Measurements from ENCODE around the gene SHB. TPM values are rescaled to one million over a fixed set of nuclear protein-coding genes. Genes with fewer than 3 reads are reported as not detected.

The SHB gene
- total RNA-seq, 1 donor from 2014 or later: 22.5 TPM

GRCh38 chr9:38018958-38019602 is 49.9 kb downstream of the SHB start:
- Mint-ChIP-seq H3K9me3 (ENCODE audit: low read depth) (no peaks in the 10 kb centered on the region), H3K4me1 (ENCODE audit: low read depth) (peaks cover 54% of the 10 kb centered on the region), H3K36me3 (ENCODE audit: insufficient read depth) (no peaks in the 10 kb centered on the region), H3K4me3 (ENCODE audit: low read depth) (no peak overlapping the region), H3K27me3 (no peaks in the 10 kb centered on the region), H3K27ac (peak overlapping the region; percentile 93)
- TF ChIP-seq CTCF (IDR thresholded peaks at IDR 0.05; ENCODE audit: unreplicated experiment): no peak
- no peak for DNase-seq (ENCODE audit: low spot score, unreplicated experiment)

DNA sequence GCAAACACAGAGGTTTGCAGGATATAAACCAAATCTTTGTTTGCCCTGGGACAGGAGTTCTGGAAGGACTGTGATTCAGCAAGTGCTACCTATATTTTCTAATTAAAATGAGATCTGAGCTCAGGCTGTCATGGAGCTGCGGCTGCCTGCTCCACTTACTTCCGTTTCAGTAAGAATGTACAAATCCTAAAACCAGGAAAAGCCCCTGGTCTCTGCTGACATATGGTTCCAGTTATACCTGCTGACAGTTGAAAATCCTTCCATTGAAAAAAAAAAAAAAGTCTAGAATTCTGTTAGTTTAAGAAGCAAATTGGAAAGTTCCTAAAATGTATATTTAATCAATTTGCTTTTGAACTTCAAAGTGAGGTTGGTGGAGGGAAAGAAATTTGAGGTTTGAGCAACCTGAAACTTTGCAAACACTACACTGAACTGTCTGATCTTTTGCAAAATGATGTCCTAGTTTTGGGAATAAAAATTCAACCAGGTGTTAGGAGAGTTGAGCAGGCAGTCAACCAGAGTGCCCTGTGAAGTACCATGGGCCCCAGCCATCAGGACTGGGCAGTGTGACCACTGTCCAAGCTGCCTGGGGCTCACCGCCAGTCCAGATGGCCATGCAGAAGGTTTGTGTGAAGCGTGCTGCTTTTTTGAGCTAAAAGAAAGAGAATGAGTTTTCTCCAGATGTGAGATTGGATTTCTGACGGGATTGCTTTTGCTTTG is 50.6 kb downstream of the SHB start:
- Mint-ChIP-seq H3K36me3 (ENCODE audit: insufficient read depth) (no peaks in the 10 kb centered on the region), H3K9me3 (ENCODE audit: low read depth) (no peaks in the 10 kb centered on the region), H3K4me3 (ENCODE audit: low read depth) (no peak overlapping the region), H3K27ac (peak overlapping the region; percentile 93), H3K27me3 (no peaks in the 10 kb centered on the region), H3K4me1 (ENCODE audit: low read depth) (peaks cover 49% of the 10 kb centered on the region)
- no peak for TF ChIP-seq CTCF (IDR thresholded peaks at IDR 0.05; ENCODE audit: unreplicated experiment)
- no peak for DNase-seq (ENCODE audit: low spot score, unreplicated experiment)

DNA sequence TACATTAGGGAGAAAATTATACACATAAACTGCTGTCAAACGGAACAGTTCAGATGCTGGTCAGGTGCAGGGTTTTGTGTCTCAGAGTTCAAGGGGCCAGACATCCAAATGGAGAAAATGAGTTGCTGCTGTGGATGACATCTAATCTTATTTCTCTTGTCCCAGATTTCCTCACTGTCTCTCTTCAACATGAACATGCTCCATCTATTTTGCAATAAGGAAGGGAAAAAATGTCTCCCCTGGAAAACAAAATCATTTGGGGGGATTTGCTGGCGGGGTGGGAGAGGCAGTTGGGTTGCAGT is 51.2 kb downstream of the SHB start:
- Mint-ChIP-seq H3K27me3 (no peaks in the 10 kb centered on the region), H3K27ac (no peak overlapping the region), H3K4me3 (ENCODE audit: low read depth) (no peak overlapping the region), H3K36me3 (ENCODE audit: insufficient read depth) (peaks cover under 1% of the 10 kb centered on the region), H3K4me1 (ENCODE audit: low read depth) (peaks cover 45% of the 10 kb centered on the region), H3K9me3 (ENCODE audit: low read depth) (no peaks in the 10 kb centered on the region)
- DNase-seq (ENCODE audit: low spot score, unreplicated experiment): no peak
- TF ChIP-seq CTCF (IDR thresholded peaks at IDR 0.05; ENCODE audit: unreplicated experiment): no peak

- H3K27ac Mint-ChIP-seq: peak overlapping the region; percentile 66
- no peaks in the 10 kb centered on the region for H3K9me3 Mint-ChIP-seq (ENCODE audit: low read depth)
- H3K27me3 Mint-ChIP-seq: no peaks in the 10 kb centered on the region
- no peak for DNase-seq (ENCODE audit: low spot score, unreplicated experiment)
- peaks cover 1% of the 10 kb centered on the region for H3K36me3 Mint-ChIP-seq (ENCODE audit: insufficient read depth)
- H3K4me3 Mint-ChIP-seq (ENCODE audit: low read depth): no peak overlapping the region
- H3K4me1 Mint-ChIP-seq (ENCODE audit: low read depth): peaks cover 44% of the 10 kb centered on the region
- peak; percentile 46 for TF ChIP-seq CTCF (IDR thresholded peaks at IDR 0.05; ENCODE audit: unreplicated experiment)
Observed at GRCh38 chr9:38017149-38017884, 51.7 kb downstream of the SHB start.

DNA sequence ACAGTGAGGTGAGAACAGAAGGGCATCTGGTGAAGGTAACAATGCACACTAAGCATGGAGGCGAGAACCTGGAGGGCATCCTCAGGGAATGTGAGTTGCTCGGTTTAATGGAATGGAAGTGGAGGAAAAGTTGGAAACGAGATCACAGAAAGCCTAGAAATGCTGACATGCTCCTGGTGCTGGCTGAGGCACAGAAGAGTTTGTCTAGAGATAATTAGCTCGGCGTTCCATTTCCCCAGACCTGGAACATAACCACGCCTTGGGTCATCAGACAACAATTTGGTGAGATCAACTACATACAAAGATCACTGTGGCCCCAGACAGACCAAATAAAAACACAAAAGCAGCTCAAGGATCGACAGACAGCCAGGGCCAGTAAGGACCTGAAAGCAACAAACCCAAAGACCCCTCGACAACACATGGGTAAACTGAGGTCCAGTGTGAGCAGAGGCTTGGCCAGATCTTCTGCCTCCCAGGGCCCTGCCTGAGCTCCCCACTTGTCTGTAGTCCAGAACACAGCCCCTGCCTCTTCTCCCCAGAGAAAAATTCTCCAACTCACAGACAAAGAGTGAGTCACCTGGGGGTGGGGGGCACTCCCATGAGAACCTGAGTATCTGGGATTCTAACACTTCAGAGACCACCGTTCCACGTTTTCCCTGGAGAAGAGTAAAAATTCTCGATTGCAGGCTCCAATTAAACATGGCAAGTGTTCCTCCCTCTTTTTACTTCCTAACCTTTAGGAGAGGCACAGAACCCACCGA is 52.5 kb downstream of the SHB start:
- Mint-ChIP-seq H3K27me3 (no peaks in the 10 kb centered on the region), H3K9me3 (ENCODE audit: low read depth) (no peaks in the 10 kb centered on the region), H3K27ac (peak overlapping the region; percentile 84), H3K4me3 (ENCODE audit: low read depth) (no peak overlapping the region), H3K36me3 (ENCODE audit: insufficient read depth) (peaks cover 1% of the 10 kb centered on the region), H3K4me1 (ENCODE audit: low read depth) (peaks cover 42% of the 10 kb centered on the region)
- DNase-seq (ENCODE audit: low spot score, unreplicated experiment): no peak
- no peak for TF ChIP-seq CTCF (IDR thresholded peaks at IDR 0.05; ENCODE audit: unreplicated experiment)
